ENCODE measurements around the gene CCDC63.
"Not testable (repeated sequence)": the region's sequence is repeated elsewhere in the genome, so short reads cannot be mapped to it uniquely, and the experiment has no call there.

Gene CCDC63

GRCh38 chr12:110935588-110935987 lies 88.8 kb downstream of the CCDC63 start:
- H3K4me3 ChIP-seq (ENCODE audit: low read depth, low read length): no peak overlapping the region
- DNase-seq (ENCODE audit: low read depth): no peak

GRCh38 chr12:110936367-110937103 lies 89.7 kb downstream of the CCDC63 start:
- no peak for DNase-seq (ENCODE audit: low read depth)

GRCh38 chr12:110937104-110937641 lies 90.4 kb downstream of the CCDC63 start:
- DNase-seq (ENCODE audit: low read depth): no peak
- H3K4me3 ChIP-seq (ENCODE audit: low read depth, low read length): no peak overlapping the region

More at GRCh38 chr12:110936367-110937103, 89.7 kb downstream of the CCDC63 start:
- no peak overlapping the region for H3K4me3 ChIP-seq (ENCODE audit: low read depth, low read length)

GRCh38 chr12:110940296-110940695 lies 93.5 kb downstream of the CCDC63 start:
- DNase-seq (ENCODE audit: low read depth): no peak

GRCh38 chr12:110940933-110941332 lies 94.1 kb downstream of the CCDC63 start:
- DNase-seq (ENCODE audit: low read depth): no peak
- no peak overlapping the region for H3K4me3 ChIP-seq (ENCODE audit: low read depth, low read length)

More at GRCh38 chr12:110940296-110940695, 93.5 kb downstream of the CCDC63 start:
- no peak overlapping the region for H3K4me3 ChIP-seq (ENCODE audit: low read depth, low read length)

- no peak for DNase-seq (ENCODE audit: low read depth)
- no peak overlapping the region for H3K4me3 ChIP-seq (ENCODE audit: low read depth, low read length)
These were observed 94.6 kb downstream of the CCDC63 start for GRCh38 chr12:110941391-110941790.

DNA sequence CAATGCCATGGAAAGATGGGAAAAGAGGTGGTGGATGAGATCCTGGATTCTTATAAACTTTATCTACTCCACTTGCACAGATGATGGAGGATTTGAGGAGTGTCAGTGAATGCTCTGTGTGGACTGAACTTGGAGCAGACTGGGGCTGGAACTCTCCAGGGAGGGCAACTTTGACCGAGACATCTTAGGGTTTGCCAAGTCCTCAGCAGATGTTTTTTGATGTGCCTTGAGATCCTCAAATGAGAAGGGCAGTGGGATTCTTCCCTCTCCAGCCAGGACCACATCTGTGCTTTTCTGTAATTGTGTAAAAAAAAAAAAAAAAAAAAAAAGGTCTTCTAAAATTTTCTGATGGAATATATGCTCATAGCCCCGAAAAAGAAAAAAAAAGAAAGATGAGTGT lies 96.6 kb downstream of the CCDC63 start:
- no peak overlapping the region for H3K4me3 ChIP-seq (ENCODE audit: low read depth, low read length)

DNA sequence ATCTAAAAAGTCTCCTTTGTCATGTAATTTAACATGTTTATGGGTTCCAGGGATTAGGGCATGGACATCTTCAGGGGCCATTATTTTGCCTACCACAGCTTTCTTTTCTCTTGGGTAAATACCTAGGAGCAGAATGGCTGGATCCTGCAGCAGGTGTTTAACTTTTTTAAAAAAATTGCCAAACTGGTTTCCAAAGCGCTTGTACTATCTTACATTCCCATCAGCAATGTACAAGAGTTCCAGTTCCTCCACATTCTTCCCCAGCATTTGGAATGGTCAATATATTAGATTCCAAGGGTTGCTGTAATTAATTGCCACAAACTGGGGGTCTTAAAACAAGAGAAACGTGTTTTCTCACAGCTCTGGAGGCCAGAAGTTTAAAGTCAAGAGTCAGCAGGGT lies 101.3 kb downstream of the CCDC63 start:
- no peak overlapping the region for H3K4me3 ChIP-seq (ENCODE audit: low read depth, low read length)
- DNase-seq (ENCODE audit: low read depth): no peak

More for the DNA sequence above, 96.6 kb downstream of the CCDC63 start:
- no peak for DNase-seq (ENCODE audit: low read depth)

- not testable (repeated sequence) for DNase-seq (ENCODE audit: low read depth); H3K4me3 ChIP-seq (ENCODE audit: low read depth, low read length)
These were observed 103.7 kb downstream of the CCDC63 start for GRCh38 chr12:110950466-110950865.

DNA sequence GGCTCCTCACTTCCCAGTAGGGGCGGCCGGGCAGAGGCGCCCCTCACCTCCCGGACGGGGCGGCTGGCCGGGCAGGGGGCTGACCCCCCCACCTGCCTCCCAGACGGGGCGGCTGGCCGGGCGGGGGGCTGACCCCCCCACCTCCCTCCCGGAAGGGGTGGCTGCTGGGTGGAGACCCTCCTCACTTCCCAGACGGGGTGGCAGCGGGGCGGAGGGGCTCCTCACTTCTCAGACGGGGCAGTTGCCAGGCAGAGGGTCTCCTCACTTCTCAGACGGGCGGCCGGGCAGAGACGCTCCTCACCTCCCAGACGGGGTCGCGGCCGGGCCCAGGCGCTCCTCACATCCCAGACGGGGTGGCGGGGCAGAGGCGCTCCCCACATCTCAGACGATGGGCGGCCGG lies 104.1 kb downstream of the CCDC63 start:
- H3K4me3 ChIP-seq (ENCODE audit: low read depth, low read length); DNase-seq (ENCODE audit: low read depth): not testable (repeated sequence)
